ENCODE measurements around the gene LILRA5. TPM values are rescaled to one million over a fixed set of nuclear protein-coding genes. Genes with fewer than 3 reads are reported as not detected.

LILRA5 gene
- total and polyA plus RNA-seq, 2 of the 13 experiments (the other 11 are each of a cell fraction or from before 2014, with no cell fraction given) = not detected

GRCh38 chr19:54299126-54299498 is 13.9 kb downstream of the LILRA5 start:
- no peak for TF ChIP-seq ZMYM4 (CRISPR knock-in tag; IDR thresholded peaks at IDR 0.05)
- TF ChIP-seq ZFP1 (CRISPR knock-in tag; IDR thresholded peaks at IDR 0.05) = no peak
- TF ChIP-seq SMARCE1 (IDR thresholded peaks at IDR 0.05; ENCODE audit: borderline replicate concordance) = no peak
- FAIRE-seq = no peak
- H3K79me2 ChIP-seq (ENCODE audit: insufficient read depth, low read length) = no peaks in the 10 kb centered on the region
- H3K27me3 ChIP-seq (ENCODE audit: control insufficient read depth in 1 of 2, insufficient read depth in 2 of 2, low read length in 2 of 2) = peaks cover 0 to 25% of the 10 kb centered on the region in 2 experiments; a peak in 3 of 5 replicates
- WGBS (ENCODE audit: low lambda C conversion rate) = 0% methylated on average over 7 of the region's 7 CpGs
- no peak for ATAC-seq
- H4K20me1 ChIP-seq (ENCODE audit: insufficient read depth, low read length) = no peaks in the 10 kb centered on the region
- CTCF ChIA-PET (ENCODE audit: low intra/inter-chr PET ratio, low total read pairs) = no interaction called here
- H3K36me3 ChIP-seq (replicated peaks in 1 of 2; ENCODE audit: control insufficient read depth in 1 of 2, insufficient read depth in 2 of 2, low read length in 2 of 2) = no peaks in the 10 kb centered on the region
- POLR2A ChIA-PET = no interaction called here
- H3K4me1 ChIP-seq (ENCODE audit: insufficient read depth, low read length) = no peaks in the 10 kb centered on the region
- H3K9me3 ChIP-seq (ENCODE audit: low read length) = no peaks in the 10 kb centered on the region
- no peak overlapping the region for H3K4me2 ChIP-seq (ENCODE audit: low read depth, low read length)
- no peak overlapping the region for H3K9ac ChIP-seq (ENCODE audit: insufficient read depth, low read depth, low read length)
- in situ Hi-C loops (cut with HindIII; ENCODE audit: extremely low pct_ligation_motif_present, low pct_unique_long_range_greater_than_20kb) (no loop called here), intact Hi-C loops (cut with micrococcal nuclease; ENCODE audit: unreplicated experiment) (no loop called here)
- BruUV-seq (replicated peaks) = no TSS peak
- no peak for DNase-seq (ENCODE audit: low spot score)
- H3K4me3 ChIP-seq (replicated peaks in 1 of 3; ENCODE audit: insufficient read depth in 1 of 3, low read depth in 2 of 3, low read length in 3 of 3) = no peak overlapping the region
- no peak overlapping the region for H2AFZ ChIP-seq (ENCODE audit: low read length)
- H3K27ac ChIP-seq (ENCODE audit: extremely low read length, insufficient read depth, low read length) = no peak overlapping the region

- ChIA-PET POLR2A (no interaction called here), CTCF (ENCODE audit: low intra/inter-chr PET ratio, low total read pairs) (no interaction called here)
- Histone ChIP-seq H3K27ac (ENCODE audit: extremely low read length, insufficient read depth, low read length) (no peak overlapping the region), H3K4me2 (ENCODE audit: low read depth, low read length) (no peak overlapping the region), H3K36me3 (replicated peaks in 1 of 2; ENCODE audit: control insufficient read depth in 1 of 2, insufficient read depth in 2 of 2, low read length in 2 of 2) (no peaks in the 10 kb centered on the region), H3K9me3 (ENCODE audit: low read length) (no peaks in the 10 kb centered on the region), H3K4me1 (ENCODE audit: insufficient read depth, low read length) (no peaks in the 10 kb centered on the region), H3K9ac (ENCODE audit: insufficient read depth, low read depth, low read length) (no peak overlapping the region), H2AFZ (ENCODE audit: low read length) (no peak overlapping the region), H3K79me2 (ENCODE audit: insufficient read depth, low read length) (no peaks in the 10 kb centered on the region), H4K20me1 (ENCODE audit: insufficient read depth, low read length) (no peaks in the 10 kb centered on the region), H3K4me3 (replicated peaks in 1 of 3; ENCODE audit: insufficient read depth in 1 of 3, low read depth in 2 of 3, low read length in 3 of 3) (no peak overlapping the region), H3K27me3 (ENCODE audit: control insufficient read depth in 1 of 2, insufficient read depth in 2 of 2, low read length in 2 of 2) (peaks cover 0 to 25% of the 10 kb centered on the region in 2 experiments; a peak in 3 of 5 replicates)
- DNase-seq (ENCODE audit: low spot score) (no peak), ATAC-seq (no peak), FAIRE-seq (no peak)
- BruUV-seq (replicated peaks) = no TSS peak
- in situ Hi-C loops (cut with HindIII; ENCODE audit: extremely low pct_ligation_motif_present, low pct_unique_long_range_greater_than_20kb) = no loop called here
- intact Hi-C loops (cut with micrococcal nuclease; ENCODE audit: unreplicated experiment) = no loop called here
- 0% methylated on average over 1 of the region's 4 CpGs for WGBS (ENCODE audit: low lambda C conversion rate)
- no peak for TF ChIP-seq PAWR (CRISPR knock-in tag; IDR thresholded peaks at IDR 0.05; ENCODE audit: borderline replicate concordance)
- no peak for TF ChIP-seq CHD2 (IDR thresholded peaks at IDR 0.05; ENCODE audit: low read depth, low read length)
- TF ChIP-seq PRDM4 (CRISPR knock-in tag; IDR thresholded peaks at IDR 0.05; ENCODE audit: borderline replicate concordance) = no peak
- no peak for TF ChIP-seq ZNF713 (CRISPR knock-in tag; IDR thresholded peaks at IDR 0.05)
- no peak for TF ChIP-seq ZNF776 (CRISPR knock-in tag; IDR thresholded peaks at IDR 0.05)
- TF ChIP-seq TP53 (CRISPR knock-in tag; conservative IDR thresholded peaks at IDR 0.05) = no peak
- no peak for TF ChIP-seq NFATC3 (CRISPR knock-in tag; IDR thresholded peaks at IDR 0.05)
- TF ChIP-seq ZBTB25 (CRISPR knock-in tag; IDR thresholded peaks at IDR 0.05) = no peak
- TF ChIP-seq MYC (CRISPR knock-in tag; IDR thresholded peaks at IDR 0.05; ENCODE audit: borderline replicate concordance) = no peak
- no peak for TF ChIP-seq MEIS2 (CRISPR knock-in tag; IDR thresholded peaks at IDR 0.05)
- no peak for TF ChIP-seq KLF15 (CRISPR knock-in tag; IDR thresholded peaks at IDR 0.05; ENCODE audit: borderline replicate concordance)
- no peak for TF ChIP-seq LBX2 (CRISPR knock-in tag; IDR thresholded peaks at IDR 0.05; ENCODE audit: borderline replicate concordance)
Measured at GRCh38 chr19:54298357-54299125, 14.4 kb downstream of the LILRA5 start.
